ENCODE results near the gene SLC35G6.
"Not testable (repeated sequence)": the region's sequence is repeated elsewhere in the genome, so short reads cannot be mapped to it uniquely, and the experiment has no call there.

SLC35G6 gene

GRCh38 chr17:7481275-7481674 is at the start of gene SLC35G6:
SLC35G6 (plus strand) TSS chr17:7481446; CDS start chr17:7481517, 71 bp downstream.
- not testable (repeated sequence) for FAIRE-seq; DNase-seq (ENCODE audit: insufficient read length, low spot score)

- FAIRE-seq (no peak), DNase-seq (ENCODE audit: insufficient read length, low spot score) (no peak)
- TF ChIP-seq CTCF (IDR thresholded peaks at IDR 0.05; ENCODE audit: insufficient read depth, missing control alignments) = no peak
Observed at GRCh38 chr17:7432296-7432695, 49.0 kb upstream of the SLC35G6 start.

- DNase-seq (ENCODE audit: insufficient read length, low spot score) = no peak
- no peak for TF ChIP-seq CTCF (IDR thresholded peaks at IDR 0.05; ENCODE audit: insufficient read depth, missing control alignments)
- no peak for FAIRE-seq
Observed at GRCh38 chr17:7435676-7436555, 45.3 kb upstream of the SLC35G6 start.

- no peak for FAIRE-seq
- peak; percentile 68 for DNase-seq (ENCODE audit: insufficient read length, low spot score)
- peak; percentile 46 for TF ChIP-seq CTCF (IDR thresholded peaks at IDR 0.05; ENCODE audit: insufficient read depth, missing control alignments)
Observed at GRCh38 chr17:7436556-7437368, 44.5 kb upstream of the SLC35G6 start.

- no peak for TF ChIP-seq CTCF (IDR thresholded peaks at IDR 0.05; ENCODE audit: insufficient read depth, missing control alignments)
- FAIRE-seq (no peak), DNase-seq (ENCODE audit: insufficient read length, low spot score) (no peak)
Observed at GRCh38 chr17:7437369-7437863, 43.8 kb upstream of the SLC35G6 start.

GRCh38 chr17:7437950-7438614 is 43.2 kb upstream of the SLC35G6 start:
- no peak for DNase-seq (ENCODE audit: insufficient read length, low spot score)
- TF ChIP-seq CTCF (IDR thresholded peaks at IDR 0.05; ENCODE audit: insufficient read depth, missing control alignments) = no peak
- no peak for FAIRE-seq
